GM18858 (cell line): ENCODE measurements around the gene DGLUCY.
A peak's percentile ranks its signal among the peaks of the same experiment; 100 is the strongest.
"Not testable (repeated sequence)": the region's sequence is repeated elsewhere in the genome, so short reads cannot be mapped to it uniquely, and the experiment has no call there.

ENCODE experiments used
- ATAC-seq: cut with Tn5 transposase; IDR thresholded peaks from one replicate; pipeline ENCODE4 v1.9.1; 2021; ENCODE audit not compliant: unreplicated experiment

Gene DGLUCY, protein sequence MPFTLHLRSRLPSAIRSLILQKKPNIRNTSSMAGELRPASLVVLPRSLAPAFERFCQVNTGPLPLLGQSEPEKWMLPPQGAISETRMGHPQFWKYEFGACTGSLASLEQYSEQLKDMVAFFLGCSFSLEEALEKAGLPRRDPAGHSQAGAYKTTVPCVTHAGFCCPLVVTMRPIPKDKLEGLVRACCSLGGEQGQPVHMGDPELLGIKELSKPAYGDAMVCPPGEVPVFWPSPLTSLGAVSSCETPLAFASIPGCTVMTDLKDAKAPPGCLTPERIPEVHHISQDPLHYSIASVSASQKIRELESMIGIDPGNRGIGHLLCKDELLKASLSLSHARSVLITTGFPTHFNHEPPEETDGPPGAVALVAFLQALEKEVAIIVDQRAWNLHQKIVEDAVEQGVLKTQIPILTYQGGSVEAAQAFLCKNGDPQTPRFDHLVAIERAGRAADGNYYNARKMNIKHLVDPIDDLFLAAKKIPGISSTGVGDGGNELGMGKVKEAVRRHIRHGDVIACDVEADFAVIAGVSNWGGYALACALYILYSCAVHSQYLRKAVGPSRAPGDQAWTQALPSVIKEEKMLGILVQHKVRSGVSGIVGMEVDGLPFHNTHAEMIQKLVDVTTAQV

DNA sequence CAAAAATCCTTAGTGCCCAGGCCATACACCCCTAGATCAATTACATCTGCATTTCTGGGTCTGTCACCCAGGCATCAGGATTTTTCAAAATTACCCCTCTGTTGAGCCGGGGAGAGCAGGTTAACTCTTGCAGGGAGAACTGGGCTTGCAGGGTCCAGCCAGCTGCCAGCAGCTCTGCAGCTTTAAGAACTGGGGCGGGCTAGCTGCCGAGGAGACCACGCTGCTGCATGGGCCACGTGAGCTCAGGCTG lies at the start of gene DGLUCY:
Gene DGLUCY, plus strand, starts transcription at position 245 of the 250 bp plus-strand sequence. CDS start 46,222 bp downstream, outside the sequence.
- peak; percentile 34 for ATAC-seq

DNA sequence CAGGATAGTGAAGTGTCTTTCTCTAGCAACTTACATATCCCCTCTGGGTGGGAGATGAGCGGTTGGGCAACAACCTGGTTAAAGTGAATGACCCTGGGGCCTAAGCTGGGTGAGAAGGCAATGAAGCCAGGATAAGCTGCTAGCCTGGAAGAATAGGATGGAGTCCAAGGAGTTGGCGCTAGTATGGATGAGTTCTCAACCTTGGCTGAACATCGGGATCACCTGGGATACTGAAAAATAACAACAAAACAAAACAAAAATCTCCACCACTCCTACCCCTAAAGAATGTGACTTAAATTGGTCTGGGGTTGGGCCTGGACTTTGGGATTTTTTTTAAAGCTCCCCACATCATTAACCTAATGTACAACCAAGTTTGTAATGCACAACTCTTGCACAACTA lies 48.6 kb upstream of the DGLUCY start:
- ATAC-seq = no peak

DNA sequence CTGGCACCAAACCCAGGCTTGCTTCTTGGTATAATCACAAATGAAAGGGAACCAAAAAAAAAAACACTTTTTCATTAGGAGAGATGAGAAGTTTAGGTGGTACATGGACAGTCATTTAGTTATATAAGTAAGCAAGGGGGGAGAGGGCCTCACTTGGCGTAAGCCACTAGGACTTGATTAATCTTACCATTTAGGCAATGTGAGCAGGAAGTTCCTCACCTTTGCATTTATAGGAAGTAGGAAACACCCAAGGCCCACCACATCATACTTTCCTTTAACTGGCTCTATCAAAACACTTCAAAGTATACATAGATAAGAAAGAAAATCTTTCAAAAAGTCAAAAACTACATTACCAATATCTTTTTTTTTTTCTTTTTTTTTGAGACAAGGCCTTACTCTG lies 46.7 kb upstream of the DGLUCY start:
- no peak for ATAC-seq

DNA sequence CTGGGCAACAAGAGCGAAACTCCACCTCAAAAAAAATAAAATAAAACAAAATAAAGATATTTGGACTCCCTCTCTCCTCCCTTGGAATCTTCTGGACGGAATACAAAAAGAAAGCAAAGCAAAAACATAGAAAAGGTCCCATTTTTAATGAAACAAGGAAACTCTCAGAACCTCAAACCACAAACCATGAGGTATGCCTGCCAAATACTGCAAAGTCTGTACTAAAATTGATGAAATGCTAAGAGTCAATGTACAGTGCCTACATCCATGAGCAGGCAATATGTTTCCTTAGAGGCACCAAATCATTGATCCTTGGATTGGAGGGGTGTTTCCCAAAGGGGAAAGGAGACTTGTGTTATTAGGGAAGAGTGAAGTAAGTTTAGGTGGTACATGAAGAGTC lies 45.2 kb upstream of the DGLUCY start:
- no peak for ATAC-seq

DNA sequence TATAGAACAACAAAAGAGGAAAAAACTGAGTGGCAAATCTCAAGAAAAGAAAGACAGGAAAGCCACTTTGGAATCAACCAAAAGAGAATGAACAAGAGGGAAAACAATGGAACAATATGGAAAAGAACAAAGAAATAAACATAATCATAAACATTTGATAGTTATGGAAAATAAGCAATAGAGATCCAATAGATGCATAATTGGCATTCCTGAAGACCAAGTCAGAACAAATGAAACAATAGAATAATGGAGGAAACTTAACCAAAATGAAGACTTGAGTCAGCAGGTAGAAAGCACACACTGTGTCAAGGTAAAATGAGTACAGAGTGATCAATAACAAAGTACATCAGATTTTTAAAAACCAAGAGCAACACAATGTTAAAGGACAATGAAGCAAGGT lies 43.3 kb upstream of the DGLUCY start:
- no peak for ATAC-seq

DNA sequence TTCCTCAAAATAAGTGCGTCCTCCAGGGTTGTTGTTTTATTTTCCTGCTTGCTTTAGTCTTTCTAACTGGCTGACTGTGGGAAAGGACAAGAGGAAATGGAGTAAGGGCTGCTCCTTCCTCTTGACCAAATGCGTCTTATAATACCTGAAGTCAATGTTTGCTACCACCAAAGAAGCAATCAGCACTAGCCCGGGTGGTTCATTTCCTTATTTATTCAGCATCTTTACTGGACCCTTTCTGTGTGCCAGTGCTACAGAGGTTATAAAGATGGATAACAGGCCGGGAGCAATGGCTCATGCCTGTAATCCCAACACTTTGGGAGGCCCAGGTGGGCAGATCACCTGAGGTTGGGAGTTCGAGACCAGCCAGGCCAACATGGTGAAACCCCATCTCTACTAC lies 38.3 kb upstream of the DGLUCY start:
- no peak for ATAC-seq

DNA sequence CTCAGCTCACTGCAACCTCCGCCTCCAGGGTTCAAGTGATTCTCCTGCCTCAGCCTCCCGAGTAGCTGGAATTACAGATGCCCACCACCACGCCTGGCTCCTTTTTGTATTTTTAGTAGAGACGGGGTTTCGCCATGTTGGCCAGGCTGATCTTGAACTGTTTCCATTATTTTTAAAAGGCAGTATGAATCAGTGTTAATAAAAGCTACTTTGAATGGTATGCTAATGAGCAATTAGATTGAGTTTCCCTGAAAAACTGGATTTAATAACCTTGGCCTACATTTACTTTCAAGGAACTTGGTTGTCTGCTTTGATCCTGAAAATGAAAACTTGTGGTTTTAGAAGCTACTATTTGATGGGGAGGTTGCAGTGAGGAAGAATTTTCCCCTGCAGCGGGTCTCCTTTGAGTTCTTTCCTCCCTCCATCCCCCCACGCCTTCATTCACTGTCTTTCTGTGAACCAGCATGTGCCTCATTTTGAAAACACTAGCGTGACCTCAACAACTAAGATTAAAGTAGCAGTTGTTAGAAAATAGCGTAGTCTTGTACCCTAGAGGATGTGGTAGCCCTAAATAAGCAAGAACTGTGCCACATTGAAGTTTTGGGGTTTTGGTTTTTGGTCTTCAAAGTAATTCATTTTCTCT lies 35.7 kb upstream of the DGLUCY start:
- no peak for ATAC-seq

DNA sequence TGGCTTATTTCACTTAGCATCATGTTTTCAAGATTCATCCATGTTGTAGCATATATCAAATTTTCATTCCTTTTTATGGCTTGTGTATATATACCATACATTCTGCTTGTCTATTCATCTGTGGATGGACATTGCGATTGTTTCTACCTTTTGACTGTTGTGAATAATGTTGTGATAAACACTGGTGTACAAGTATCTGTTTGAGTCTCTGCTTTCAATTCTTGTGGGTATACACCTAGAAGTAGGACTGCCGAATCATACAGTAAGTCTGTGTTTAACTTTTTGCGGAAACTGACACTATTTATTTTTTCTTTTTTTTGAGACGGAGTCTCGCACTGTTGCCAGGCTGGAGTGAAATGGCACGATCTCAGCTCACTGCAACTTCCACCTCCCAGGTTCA lies 33.8 kb upstream of the DGLUCY start:
- no peak for ATAC-seq

DNA sequence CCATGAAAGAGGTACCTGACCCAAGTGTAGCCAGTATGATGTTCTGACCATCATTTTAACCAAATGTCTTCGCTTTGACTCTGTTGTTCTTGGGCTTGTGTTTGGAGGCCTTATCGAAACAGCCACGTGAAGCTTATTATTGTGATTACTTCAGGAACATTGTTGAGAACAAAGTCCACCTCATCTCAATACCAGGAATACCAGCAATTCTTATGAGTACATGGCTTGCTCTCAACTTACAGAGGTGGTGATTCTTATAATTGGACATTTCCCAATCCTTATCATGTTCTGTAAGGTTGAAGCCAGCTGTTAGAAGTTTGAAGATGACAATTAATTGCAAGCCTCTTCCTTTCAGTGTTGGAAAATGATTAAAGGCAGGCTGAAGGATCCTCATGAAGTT lies 31.6 kb upstream of the DGLUCY start:
- ATAC-seq = no peak

DNA sequence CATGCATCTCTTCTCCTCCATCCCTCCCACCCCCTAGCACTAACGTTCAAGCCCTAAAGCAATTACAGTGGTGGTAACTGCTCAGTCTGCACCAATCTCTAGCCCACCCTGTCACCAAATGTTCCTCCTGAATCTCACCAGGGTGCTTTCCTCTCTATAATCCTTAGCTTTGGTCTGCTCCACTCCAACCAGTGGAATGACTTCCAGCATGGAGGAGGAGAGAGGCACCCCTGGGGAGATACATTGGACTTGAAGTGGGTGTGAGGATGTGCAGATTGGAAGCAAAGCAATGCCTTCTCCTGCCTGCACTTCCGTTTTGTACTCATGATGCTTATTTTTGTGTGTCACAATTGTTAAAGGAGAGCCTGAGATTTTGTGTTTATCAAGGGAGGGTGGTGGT lies 29.4 kb upstream of the DGLUCY start:
- no peak for ATAC-seq

DNA sequence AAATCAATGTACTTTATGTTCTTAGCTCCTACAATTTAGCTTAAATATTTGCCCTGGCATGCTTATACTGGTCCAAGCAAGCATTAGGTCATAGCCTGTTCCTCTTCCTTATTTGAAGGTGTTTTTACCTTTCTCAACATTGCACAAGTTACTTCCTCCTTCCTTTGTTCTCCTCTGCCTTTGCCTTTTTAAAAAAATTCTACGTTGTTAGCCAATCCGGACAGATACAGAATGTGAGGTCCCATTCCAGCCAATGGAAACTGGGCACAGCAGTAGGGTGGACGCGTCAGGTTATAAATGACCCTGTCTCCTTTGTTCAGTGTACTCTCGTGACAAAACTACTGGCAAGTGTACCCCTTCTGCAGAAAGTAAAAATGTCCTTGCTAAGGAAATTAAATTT lies 26.4 kb upstream of the DGLUCY start:
- not testable (repeated sequence) for ATAC-seq

DNA sequence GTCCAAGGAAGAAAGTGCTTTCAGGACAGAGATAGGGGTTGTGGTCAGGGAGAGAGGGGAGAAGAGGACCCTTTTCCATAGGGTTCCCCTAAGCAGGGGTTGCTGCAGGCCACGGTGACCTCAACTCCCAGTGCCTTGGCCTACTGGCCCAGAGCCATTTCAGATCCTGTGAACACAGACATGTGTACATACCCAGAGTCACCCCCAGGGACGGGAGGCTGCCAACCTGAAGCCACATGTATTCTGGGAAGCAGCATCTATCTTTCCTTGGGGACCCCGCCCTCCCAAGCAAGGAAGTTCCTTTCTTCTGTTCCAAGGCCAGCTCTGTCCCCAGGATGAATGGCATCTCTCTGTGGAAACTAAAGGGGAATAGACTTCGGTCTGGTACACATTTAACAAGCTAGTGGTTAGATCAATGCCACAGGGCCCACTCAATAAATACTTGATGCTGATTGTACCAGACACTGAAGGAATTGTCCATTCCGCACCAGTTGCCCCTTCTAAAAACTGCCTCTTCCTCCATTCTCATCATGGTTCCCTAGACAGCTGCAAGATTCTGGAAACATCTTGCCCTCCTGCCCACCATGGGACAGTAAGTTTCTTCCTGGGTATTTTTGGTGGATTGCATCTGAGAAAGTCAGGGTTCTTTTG lies 25.2 kb upstream of the DGLUCY start:
- no peak for ATAC-seq

DNA sequence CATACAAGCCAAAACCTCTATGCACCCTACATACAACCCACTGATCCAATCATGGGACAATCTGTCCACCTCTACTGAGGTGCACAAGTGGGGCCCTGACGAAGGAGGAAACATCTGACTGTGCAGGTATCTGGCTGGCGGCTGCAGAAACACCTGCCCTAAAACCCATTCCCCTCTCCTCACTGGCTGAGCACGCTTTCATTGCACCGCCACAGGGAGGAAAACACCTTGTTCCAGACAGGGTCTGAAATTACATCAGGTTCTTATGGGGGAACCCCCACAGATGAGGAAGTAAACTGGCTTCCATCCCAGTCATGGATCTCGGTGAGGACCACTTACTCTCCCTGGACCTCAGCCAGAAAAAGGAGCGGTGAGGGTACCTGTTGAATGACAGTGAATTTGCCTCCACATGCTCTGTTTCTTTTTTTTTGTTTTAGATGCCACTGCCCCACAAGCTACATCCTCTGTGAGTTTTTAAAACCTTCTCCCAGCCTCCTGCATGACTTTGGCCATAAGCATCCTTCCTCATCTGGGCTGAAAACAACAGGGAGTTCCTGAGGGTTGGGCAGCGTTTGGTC lies 23.8 kb upstream of the DGLUCY start:
- ATAC-seq = no peak

DNA sequence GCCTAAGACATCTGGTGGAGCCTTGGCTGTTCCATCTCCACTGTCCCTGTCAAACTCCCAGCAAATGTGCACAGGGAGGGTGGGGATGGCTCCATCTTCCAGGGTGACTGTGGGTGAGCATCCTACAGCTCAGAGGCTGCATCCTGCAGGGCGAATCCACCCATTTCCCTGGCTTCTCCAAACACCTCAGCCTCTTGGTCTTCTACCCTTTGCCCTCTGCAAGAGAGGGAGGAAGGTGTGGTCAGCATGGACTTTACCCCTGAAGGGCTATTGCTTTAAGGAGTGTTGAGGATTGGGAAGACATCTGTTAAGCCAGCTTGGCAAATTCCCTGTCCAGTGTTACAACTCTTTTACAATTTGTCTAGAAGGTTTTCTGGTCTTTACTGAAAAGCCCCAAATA lies 23.1 kb upstream of the DGLUCY start:
- no peak for ATAC-seq

DNA sequence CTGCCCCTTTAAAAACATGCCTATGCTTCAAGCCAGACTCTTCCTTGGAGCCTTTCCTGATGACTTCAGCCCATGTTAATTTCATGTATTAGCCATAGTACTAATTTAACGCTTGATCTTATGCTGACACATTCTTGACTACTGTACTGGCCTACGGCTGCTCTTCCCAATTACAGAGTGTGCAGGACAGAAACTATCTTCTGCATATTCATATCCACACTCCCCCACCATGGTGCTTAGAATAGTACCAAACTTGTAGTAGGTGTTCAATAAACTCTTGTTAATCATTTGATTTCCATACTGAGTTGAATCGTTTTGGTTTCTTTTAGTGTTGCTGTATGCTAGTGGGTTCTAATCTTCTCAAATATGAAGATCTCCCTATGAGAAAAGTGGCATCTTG lies 21.8 kb upstream of the DGLUCY start:
- ATAC-seq = no peak

DNA sequence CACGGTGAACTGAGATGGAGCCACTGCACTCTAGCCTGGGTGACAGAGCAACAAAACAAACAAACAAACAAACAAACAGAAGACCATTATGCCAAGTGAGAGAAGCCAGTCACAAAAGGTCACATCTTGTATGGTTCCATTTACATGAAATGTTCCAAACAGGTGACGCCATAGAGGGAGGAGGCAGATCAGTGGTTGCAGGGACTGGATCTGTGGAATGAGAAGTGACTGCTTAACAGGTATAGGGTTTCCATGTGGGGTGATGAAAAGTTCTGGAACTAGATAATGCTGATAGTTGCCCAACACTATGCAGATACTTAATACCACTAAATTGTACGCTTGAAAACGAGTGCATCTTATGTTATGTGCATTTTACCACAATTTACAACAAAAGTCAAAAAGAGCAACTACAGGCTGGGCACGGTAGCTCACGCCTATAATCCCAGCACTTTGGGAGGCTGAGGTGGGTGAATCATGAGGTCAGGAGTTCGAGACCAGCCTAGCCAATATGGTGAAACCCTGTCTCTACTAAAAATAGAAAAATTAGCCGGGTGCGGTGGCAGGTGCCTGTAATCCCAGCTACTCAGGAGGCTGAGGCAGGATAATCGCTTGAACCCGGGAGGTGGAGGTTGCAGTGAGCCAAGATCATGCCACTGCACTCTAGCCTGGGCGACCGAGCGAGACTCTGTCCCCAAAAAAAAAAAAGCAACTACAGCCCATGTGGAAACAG lies 20.0 kb upstream of the DGLUCY start:
- not testable (repeated sequence) for ATAC-seq

DNA sequence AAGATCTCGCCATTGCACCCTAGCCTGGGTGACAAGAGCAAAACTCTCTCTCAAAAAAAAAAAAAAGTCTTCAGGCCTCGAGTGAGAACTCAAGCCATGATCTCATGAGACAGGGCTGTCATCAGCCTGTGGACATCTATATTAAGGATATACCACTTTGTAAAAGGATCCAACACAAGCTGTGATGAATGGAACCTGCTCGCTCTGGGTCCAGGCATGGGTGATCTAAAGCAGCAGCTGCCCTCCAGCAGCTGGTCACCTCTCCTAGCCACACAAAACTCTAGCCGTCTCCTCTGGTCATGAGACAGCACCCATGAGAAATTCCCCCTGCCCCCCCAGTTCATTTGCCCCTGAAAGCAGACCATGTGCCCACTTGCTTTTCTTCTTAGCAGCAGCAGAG lies 19.1 kb upstream of the DGLUCY start:
- no peak for ATAC-seq

DNA sequence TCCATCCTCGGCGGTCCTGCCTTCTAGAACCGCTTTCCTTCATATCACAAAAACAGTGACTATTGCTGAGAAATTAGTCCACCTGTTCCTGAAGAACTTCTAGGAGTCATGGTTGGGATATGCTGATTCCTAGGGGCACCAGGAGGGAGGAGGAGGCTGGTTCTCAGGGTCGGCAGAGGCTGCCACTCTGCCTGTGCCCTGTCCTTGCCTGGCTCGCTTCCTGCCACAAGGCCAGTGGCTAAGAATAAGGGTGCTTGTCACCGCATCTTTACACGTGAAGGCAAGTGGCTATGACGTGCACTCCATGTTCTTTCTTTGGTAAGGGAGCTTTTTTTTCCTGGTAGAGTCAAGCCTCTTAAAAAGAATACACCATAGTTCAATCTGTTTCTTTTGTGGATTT lies 18.7 kb upstream of the DGLUCY start:
- ATAC-seq = no peak

DNA sequence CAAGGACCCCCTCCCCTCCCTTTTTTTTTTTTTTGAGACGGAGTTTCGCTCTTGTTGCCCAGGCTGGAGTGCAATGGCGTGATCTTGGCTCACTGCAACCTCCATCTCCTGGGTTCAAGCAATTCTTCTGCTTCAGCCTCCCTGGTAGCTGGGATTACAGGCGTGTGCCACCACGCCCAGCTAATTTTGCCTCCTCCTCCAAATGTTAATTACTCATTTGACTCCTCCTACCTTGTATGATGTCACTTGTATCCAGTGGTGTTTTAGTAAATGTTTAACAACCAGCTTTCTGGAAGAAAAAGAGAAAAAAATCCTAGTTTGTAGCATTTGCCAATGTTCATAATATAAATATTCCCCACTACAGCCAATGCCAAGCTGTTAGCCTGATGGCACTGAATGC lies 16.2 kb upstream of the DGLUCY start:
- ATAC-seq = not testable (repeated sequence)

DNA sequence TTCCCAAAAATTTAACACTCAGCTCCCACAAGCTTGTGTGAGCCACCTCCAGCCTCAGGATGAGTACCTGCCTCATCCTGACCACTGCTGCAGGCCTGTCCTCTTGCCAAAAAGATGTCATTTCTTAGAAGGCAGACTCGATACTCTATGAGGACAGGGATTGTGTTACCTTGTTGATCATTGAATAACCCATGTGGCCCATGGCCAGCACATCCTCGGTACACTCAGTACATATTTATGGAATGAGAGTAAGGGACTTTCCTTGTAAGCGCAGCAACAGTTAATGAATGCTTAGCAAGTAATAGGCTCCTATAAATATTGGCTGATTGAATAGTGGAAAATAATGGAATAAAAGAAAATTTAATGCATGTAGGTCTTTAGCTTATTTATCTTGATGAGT lies 15.3 kb upstream of the DGLUCY start:
- ATAC-seq = no peak

DNA sequence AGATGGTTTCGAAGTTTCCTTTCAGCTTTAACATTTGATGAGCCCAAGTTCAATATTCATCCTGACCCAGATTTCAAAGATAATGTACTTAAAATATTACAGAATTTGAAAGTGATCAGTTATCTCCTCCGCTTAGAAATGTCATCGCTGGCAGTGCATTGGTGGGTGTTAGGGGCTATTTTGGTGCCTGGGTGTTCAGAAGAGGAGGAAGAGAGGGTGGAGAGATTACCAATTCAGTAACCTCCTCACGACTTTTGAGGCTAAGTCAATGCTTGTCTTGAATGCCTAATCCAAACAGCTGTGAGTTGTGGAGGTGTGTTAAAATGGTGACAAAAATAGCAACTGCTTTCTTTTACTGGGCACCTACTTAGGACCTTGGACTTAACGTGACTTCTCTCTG lies 13.8 kb upstream of the DGLUCY start:
- ATAC-seq = no peak
